ENCODE results near the gene KCND3.

KCND3 gene

GRCh38 chr1:111988743-111989453, 570 bp downstream of the KCND3 start:
- H2AFZ ChIP-seq (ENCODE audit: low read length), result no peak overlapping the region
- no peak overlapping the region for H3K4me2 ChIP-seq (ENCODE audit: low read length)
- H3K79me2 ChIP-seq (ENCODE audit: insufficient read depth, low read length), result no peaks in the 10 kb centered on the region
- H3K4me1 ChIP-seq (ENCODE audit: insufficient read depth, low read length, severe bottlenecking), result no peaks in the 10 kb centered on the region
- H3K27me3 ChIP-seq (ENCODE audit: insufficient read depth, low read length), result no peaks in the 10 kb centered on the region
- no peaks in the 10 kb centered on the region for H3K9me2 ChIP-seq (ENCODE audit: low read depth, low read length)
- H3K36me3 ChIP-seq (ENCODE audit: insufficient read depth, low read length), result no peaks in the 10 kb centered on the region
- no peak overlapping the region for H3K27ac ChIP-seq (ENCODE audit: low read depth, low read length, poor library complexity, severe bottlenecking)
- no peak overlapping the region for H3K4me3 ChIP-seq (ENCODE audit: low read depth, low read length, poor library complexity, severe bottlenecking)
- H3F3A ChIP-seq (ENCODE audit: insufficient read depth, low read length), result no peaks in the 10 kb centered on the region
- no peaks in the 10 kb centered on the region for H4K20me1 ChIP-seq (ENCODE audit: insufficient read depth, low read length)
- TF ChIP-seq EZH2 (IDR thresholded peaks at IDR 0.05; ENCODE audit: borderline replicate concordance, low read length), result no peak
- no peak for TF ChIP-seq CTCF (IDR thresholded peaks at IDR 0.05; ENCODE audit: low read length)
- no peak overlapping the region for H3K9ac ChIP-seq (ENCODE audit: low read length)
- no peaks in the 10 kb centered on the region for H3K9me3 ChIP-seq (ENCODE audit: low read length)

- Histone ChIP-seq H3K9me3 (ENCODE audit: low read length) (no peaks in the 10 kb centered on the region), H3K27me3 (ENCODE audit: insufficient read depth, low read length) (no peaks in the 10 kb centered on the region), H3K4me3 (ENCODE audit: low read depth, low read length, poor library complexity, severe bottlenecking) (no peak overlapping the region), H4K20me1 (ENCODE audit: insufficient read depth, low read length) (no peaks in the 10 kb centered on the region), H3K36me3 (ENCODE audit: insufficient read depth, low read length) (no peaks in the 10 kb centered on the region), H3K9ac (ENCODE audit: low read length) (no peak overlapping the region), H3F3A (ENCODE audit: insufficient read depth, low read length) (no peaks in the 10 kb centered on the region), H2AFZ (ENCODE audit: low read length) (no peak overlapping the region), H3K4me1 (ENCODE audit: insufficient read depth, low read length, severe bottlenecking) (no peaks in the 10 kb centered on the region), H3K9me2 (ENCODE audit: low read depth, low read length) (no peaks in the 10 kb centered on the region), H3K4me2 (ENCODE audit: low read length) (no peak overlapping the region), H3K79me2 (ENCODE audit: insufficient read depth, low read length) (no peaks in the 10 kb centered on the region), H3K27ac (ENCODE audit: low read depth, low read length, poor library complexity, severe bottlenecking) (no peak overlapping the region)
- TF ChIP-seq EZH2 (IDR thresholded peaks at IDR 0.05; ENCODE audit: borderline replicate concordance, low read length) (no peak), CTCF (IDR thresholded peaks at IDR 0.05; ENCODE audit: low read length) (no peak)
Measured at GRCh38 chr1:111988377-111988742, 1.1 kb downstream of the KCND3 start.

GRCh38 chr1:111987502-111987901, 2.0 kb downstream of the KCND3 start:
- Histone ChIP-seq H3K36me3 (ENCODE audit: insufficient read depth, low read length) (no peaks in the 10 kb centered on the region), H3K79me2 (ENCODE audit: insufficient read depth, low read length) (no peaks in the 10 kb centered on the region), H3K4me3 (ENCODE audit: low read depth, low read length, poor library complexity, severe bottlenecking) (no peak overlapping the region), H3K9ac (ENCODE audit: low read length) (no peak overlapping the region), H3K27me3 (ENCODE audit: insufficient read depth, low read length) (no peaks in the 10 kb centered on the region), H3K27ac (ENCODE audit: low read depth, low read length, poor library complexity, severe bottlenecking) (no peak overlapping the region), H3K4me2 (ENCODE audit: low read length) (no peak overlapping the region), H4K20me1 (ENCODE audit: insufficient read depth, low read length) (no peaks in the 10 kb centered on the region), H3K4me1 (ENCODE audit: insufficient read depth, low read length, severe bottlenecking) (no peaks in the 10 kb centered on the region), H3F3A (ENCODE audit: insufficient read depth, low read length) (no peaks in the 10 kb centered on the region), H3K9me2 (ENCODE audit: low read depth, low read length) (no peaks in the 10 kb centered on the region), H2AFZ (ENCODE audit: low read length) (no peak overlapping the region), H3K9me3 (ENCODE audit: low read length) (no peaks in the 10 kb centered on the region)
- TF ChIP-seq EZH2 (IDR thresholded peaks at IDR 0.05; ENCODE audit: borderline replicate concordance, low read length) (no peak), CTCF (IDR thresholded peaks at IDR 0.05; ENCODE audit: low read length) (no peak)
